ENCODE measurements around the gene ADGRD2.

ADGRD2 gene

DNA sequence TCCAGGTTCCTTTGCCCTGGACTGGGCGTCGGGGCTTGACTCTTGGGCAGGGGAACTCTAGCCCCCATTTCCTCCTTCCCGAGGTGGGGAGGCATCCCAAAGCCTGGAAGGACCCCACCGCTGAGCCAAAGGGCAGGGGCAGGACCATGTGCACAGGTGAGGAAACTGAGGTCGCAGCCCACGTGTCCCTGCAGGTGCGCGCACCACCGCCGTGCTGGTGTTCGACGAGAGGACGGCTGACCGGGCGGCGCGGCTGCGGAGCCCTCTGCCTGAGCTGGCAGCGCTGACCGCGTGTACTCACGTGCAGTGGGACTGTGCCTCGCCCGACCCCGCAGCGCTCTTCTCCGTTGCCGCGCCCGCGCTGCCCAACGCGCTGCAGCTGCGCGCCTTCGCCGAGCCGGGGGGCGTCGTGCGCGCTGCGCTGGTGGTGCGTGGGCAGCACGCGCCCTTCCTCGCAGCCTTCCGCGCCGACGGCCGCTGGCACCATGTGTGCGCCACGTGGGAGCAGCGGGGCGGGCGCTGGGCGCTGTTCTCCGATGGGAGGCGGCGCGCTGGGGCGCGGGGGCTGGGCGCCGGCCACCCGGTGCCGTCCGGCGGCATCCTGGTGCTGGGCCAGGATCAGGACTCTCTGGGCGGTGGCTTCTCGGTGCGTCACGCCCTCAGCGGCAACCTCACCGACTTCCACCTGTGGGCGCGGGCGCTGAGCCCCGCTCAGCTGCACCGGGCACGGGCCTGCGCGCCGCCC lies 2.8 kb downstream of the ADGRD2 start:
- no peak for DNase-seq
- in situ Hi-C loops (cut with HindIII; ENCODE audit: low pct_ligation_motif_present, low pct_unique_long_range_greater_than_20kb, low sequenced_read_pairs): no loop called here

DNA sequence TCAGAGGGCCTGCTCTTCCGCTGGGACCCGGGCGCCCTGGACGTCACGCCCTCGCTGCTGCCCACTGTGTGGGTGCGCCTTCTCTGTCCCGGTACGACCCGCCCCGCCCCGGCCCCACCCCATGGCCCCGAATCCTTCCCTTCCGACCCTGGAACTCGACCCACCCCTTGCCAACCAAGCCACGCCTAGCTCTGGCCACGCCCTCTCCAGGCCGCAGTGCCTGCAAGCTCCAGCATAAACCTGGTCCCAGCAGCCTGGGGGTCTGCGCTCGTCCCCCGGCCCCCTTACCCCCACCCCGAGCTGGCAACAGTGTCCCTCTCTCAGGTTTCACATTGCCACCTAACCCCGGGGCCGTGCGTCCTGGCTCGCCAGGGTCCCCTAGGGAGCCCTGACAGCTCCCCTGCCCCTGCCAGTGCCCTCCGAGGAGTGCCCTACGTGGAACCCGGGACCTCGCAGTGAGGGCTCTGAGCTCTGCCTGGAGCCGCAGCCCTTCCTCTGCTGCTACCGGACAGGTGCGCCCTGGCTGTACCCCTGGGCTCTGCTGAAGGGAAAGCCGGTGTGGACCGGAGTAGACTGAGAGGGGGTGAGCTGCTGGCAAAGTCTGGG lies 3.4 kb downstream of the ADGRD2 start:
- DNase-seq: no peak
- in situ Hi-C loops (cut with HindIII; ENCODE audit: low pct_ligation_motif_present, low pct_unique_long_range_greater_than_20kb, low sequenced_read_pairs): no loop called here

DNA sequence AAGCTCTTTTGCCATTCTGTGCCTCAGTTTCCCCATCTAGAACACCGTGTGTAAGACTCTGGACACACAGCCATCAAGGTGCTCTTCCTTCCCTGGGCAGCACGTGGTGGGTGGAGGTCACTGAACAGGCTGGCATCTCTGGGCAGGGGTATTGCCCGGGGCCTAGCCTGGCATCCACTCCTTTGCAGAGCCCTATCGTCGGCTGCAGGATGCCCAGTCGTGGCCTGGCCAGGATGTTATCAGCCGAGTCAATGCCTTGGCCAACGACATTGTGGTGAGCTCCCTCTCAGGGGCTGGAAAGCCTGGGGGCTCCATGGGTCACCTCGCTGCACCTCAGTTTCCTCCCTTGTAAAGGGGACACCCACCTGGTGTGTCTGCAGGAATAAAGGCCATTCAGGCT lies 4.0 kb downstream of the ADGRD2 start:
- in situ Hi-C loops (cut with HindIII; ENCODE audit: low pct_ligation_motif_present, low pct_unique_long_range_greater_than_20kb, low sequenced_read_pairs): no loop called here
- no peak for DNase-seq

DNA sequence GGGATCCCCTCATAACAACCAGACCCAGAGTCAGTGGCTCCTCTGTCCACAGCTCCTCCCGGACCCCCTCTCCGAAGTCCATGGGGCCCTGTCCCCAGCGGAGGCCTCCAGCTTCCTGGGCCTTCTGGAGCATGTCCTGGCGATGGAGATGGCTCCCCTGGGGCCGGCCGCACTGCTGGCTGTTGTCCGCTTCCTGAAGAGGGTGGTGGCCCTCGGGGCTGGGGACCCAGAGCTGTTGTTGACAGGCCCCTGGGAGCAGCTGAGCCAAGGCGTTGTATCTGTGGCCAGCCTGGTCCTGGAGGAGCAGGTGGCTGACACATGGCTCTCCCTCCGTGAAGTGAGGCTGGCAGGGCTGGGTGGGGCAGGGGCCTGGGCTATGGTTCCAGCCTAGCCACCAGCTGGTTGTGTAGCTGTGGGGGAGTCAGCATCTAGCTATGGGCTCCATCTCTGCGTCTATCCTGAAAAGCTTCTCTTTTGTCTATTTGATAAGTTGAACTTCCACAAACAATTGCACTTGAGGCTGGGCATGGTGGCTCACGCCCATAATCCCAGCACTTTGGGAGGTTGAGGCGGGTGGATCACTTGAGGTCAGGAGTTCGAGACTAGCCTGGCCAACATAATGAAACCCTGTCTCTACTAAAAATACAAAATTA lies 4.7 kb downstream of the ADGRD2 start:
- DNase-seq: no peak
- in situ Hi-C loops (cut with HindIII; ENCODE audit: low pct_ligation_motif_present, low pct_unique_long_range_greater_than_20kb, low sequenced_read_pairs): no loop called here

DNA sequence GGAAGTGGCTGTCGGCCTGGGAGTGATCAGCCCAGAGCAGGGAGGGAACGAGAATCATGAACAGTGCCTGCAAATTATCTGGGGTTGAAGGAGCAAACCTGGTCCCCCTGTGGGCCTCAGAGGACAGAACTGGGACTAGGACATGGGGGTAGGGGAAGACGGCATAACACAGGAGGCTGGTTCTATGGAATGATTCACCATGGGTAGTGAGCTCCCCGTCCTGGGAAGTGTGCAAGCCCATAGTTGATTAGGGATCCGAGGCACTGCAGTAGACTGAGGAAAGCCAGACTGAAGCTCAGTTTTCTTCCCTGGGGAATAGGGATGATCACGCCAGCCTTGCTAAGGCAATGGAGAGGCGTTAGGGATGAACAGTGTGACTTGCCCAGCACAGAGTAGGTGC lies 5.6 kb downstream of the ADGRD2 start:
- in situ Hi-C loops (cut with HindIII; ENCODE audit: low pct_ligation_motif_present, low pct_unique_long_range_greater_than_20kb, low sequenced_read_pairs): no loop called here
- DNase-seq: no peak

DNA sequence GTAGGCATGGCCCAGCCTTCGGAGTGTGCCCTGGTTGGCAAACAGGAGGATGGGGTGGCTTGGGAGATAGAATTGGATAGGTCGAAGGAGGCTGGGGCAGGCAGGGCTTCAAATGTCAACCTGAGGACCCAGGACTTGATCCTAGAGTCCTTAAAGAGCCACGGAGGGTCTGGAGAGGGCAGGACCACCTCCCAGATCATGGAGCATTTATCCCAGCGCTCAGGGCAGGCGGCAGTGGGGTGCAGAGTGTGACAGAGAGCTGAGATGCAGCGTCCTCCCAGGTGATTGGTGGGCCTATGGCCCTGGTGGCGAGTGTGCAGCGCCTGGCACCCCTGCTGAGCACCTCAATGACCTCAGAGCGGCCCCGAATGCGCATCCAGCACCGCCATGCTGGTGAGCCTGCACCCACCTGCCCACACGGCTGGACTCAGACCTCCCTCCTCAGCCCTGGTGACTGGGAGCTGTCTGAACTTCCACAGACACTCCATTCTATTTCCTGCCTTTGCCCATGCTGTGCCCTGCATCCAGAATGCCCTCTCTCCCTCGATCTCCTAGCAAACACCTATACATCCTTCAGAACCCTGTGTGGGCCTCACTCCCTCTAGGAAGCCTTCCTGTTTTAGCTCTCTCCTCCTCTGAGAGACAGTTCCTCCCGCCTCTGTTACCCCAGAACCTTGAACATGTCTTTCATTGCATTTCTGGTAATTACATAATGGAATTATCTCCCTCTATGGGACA lies 6.3 kb downstream of the ADGRD2 start:
- in situ Hi-C loops (cut with HindIII; ENCODE audit: low pct_ligation_motif_present, low pct_unique_long_range_greater_than_20kb, low sequenced_read_pairs): no loop called here

DNA sequence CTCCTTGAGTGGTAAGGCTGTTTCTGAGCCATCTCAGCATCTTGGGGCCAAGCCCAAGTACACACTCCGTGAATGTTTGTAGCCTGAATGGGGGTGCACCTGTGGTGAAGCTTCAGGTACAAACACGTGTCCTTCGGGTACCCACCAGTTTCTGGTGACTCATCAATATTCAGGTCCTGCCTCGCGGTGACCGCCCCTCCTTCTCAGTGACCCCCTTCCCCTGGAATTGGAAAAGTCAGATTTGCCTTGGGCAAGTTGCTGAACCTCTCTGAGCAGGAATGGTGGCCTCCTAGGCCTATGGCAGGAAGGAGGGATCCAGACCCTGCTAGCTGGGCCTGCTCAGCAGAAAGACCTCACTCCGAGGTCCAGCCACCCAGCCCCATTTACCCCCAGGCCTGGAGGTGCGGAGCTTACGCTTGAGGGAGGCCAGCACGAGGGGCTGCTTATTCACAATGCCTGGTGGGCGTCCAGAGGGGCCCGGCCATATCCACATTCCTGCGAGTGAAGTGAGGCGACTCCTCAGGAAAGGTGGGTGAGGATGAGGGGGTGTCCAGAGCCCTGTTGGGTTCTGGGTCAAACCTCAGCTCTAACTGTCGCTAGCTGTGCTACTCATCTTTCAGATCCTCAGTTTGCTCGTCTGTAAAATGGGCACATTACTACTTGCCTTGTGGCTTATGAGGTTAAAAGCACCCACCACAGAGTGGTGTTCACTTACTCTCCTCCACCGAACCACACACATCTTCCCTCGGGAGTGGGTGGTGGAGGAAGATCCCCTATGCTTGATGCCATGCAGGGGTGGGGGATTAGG lies 7.0 kb downstream of the ADGRD2 start:
- in situ Hi-C loops (cut with HindIII; ENCODE audit: low pct_ligation_motif_present, low pct_unique_long_range_greater_than_20kb, low sequenced_read_pairs): no loop called here
- no peak for DNase-seq

More for the DNA sequence above, 6.3 kb downstream of the ADGRD2 start:
- DNase-seq: no peak

DNA sequence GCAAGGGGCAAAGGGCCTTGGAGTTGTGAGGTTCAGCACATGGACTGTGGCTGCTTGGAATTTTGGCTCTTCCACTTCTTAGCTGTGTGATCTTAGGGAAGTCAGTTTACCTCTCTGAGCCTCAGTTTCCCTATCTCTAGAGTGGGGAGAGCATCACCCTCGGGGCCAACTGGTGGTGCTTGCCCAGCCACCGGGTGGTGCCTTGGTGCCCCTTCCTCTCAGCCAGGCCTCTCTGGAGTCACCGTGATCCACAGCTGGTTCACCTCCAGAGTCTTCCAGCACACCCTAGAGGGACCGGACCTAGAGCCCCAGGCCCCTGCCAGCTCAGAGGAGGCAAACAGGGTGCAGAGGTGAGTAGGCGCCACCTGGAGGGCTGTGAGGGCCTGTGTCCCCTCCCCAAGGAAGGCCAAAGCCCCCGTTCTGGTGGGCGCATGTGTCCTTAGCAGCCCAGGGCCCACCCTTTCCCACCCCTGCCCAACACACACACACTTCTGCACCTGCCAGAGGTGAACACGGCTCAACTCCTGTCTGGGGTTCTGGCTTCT lies 7.7 kb downstream of the ADGRD2 start:
- in situ Hi-C loops (cut with HindIII; ENCODE audit: low pct_ligation_motif_present, low pct_unique_long_range_greater_than_20kb, low sequenced_read_pairs): no loop called here
- no peak for DNase-seq

DNA sequence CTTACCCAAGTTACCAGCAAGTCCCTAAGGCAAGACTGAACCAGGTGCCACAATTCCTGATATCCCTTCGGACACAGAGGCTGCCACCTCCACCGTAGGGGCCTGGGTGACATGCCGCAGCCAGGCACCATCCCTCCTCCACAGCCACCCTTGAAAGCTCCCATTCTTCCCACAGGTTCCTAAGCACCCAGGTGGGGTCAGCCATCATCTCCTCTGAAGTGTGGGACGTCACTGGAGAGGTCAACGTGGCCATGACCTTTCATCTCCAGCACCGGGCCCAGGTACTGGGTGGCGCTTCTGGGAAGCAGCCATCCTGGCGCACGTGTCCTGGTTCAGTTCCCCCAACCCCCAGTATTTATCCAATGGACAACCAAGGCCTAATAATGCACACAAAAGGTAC lies 8.2 kb downstream of the ADGRD2 start:
- in situ Hi-C loops (cut with HindIII; ENCODE audit: low pct_ligation_motif_present, low pct_unique_long_range_greater_than_20kb, low sequenced_read_pairs): no loop called here
- DNase-seq: no peak

DNA sequence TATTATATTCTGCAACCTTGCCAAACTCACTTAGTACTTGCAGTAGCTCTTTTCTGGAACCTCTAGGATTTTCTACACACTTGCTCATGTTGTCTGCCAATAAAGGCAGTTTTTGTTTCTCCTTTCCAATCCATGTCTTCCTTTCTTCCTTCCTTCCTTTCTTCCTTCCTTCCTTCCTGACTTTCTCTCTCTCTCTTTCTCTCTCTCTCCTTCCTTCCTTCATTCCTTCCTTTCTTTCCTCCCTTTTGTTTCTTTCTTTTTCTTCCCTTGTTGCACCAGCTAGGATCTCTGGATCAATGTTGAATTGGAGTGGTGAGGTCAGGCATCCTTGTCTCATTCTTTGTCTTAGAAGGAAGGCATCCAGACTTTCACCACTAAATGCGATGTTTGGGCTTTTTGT lies 12.5 kb downstream of the ADGRD2 start:
- in situ Hi-C loops (cut with HindIII; ENCODE audit: low pct_ligation_motif_present, low pct_unique_long_range_greater_than_20kb, low sequenced_read_pairs): no loop called here
- no peak for DNase-seq

DNA sequence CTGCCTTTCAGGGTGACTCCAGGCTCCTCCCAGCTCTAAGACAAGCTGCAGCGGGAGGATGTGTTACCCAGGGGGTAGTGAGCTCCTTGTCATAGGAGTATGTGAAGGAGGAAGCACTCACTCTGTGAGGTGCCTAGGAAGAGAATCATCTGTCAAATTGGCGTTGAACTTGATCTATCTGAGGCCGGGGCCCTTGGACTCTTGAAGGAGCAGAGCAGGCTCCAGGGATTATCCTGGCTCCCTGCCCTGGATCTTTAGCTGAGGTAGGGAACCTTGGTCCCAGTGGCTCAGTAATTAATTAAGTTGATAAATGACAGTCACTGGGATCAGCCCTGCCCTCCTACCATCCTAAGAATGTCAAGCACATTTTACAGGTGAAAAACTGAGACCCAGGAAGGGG lies 15.5 kb downstream of the ADGRD2 start:
- in situ Hi-C loops (cut with HindIII; ENCODE audit: low pct_ligation_motif_present, low pct_unique_long_range_greater_than_20kb, low sequenced_read_pairs): no loop called here
- DNase-seq: no peak

DNA sequence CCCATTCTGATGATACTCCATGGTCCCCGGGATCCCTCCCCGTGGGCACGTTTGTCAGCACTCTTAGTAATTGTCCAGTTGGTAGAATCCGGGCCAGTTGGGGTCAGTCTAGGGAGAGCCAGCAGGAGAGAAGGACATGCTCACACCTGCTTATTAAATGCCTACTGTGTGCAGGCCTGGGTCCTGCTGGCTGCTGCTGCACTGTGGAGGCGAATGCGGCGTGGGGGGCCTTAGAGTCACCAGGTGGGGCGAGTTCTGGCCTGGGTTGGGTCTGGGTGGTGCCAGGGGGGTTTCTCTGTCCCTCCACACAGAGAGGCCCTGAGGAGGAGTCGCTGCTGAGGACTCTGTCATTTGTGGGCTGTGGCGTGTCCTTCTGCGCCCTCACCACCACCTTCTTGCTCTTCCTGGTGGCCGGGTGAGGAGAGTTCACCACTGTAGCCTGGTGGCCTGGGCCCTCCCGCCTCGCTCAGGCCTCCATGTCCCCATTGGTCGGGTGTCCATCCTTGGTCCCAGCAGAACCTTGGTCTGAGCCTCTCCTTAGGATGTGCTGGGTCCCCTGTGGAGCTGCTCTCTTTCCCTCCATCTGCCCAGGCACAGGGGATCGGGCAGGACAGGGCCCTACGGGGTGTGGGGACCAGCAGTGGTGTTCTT lies 17.3 kb downstream of the ADGRD2 start:
- in situ Hi-C loops (cut with HindIII; ENCODE audit: low pct_ligation_motif_present, low pct_unique_long_range_greater_than_20kb, low sequenced_read_pairs): no loop called here
- no peak for DNase-seq

DNA sequence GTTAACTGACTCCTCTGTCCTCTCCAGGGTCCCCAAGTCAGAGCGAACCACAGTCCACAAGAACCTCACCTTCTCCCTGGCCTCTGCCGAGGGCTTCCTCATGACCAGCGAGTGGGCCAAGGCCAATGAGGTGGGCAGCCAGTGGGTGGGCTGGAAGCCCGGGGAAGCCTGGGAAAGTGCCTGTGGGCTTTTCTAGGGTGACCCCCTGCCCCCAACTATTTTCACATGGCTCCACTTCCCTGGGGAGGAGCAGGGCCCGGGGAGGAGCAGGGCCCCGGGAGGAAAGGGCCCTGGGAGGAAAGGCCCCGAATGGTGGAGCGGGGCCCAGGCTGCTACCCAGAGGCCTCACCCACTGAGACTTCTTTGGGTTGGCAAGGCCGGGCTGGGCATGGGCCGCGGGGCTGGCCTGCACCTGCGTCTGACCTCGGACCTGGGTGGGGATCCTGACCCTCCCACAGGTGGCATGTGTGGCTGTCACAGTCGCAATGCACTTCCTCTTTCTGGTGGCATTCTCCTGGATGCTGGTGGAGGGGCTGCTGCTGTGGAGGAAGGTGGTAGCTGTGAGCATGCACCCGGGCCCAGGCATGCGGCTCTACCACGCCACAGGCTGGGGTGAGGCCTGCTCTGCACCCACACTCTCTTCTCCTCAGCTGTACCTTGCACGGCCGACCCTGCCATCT lies 17.9 kb downstream of the ADGRD2 start:
- in situ Hi-C loops (cut with HindIII; ENCODE audit: low pct_ligation_motif_present, low pct_unique_long_range_greater_than_20kb, low sequenced_read_pairs): no loop called here
- DNase-seq: no peak

DNA sequence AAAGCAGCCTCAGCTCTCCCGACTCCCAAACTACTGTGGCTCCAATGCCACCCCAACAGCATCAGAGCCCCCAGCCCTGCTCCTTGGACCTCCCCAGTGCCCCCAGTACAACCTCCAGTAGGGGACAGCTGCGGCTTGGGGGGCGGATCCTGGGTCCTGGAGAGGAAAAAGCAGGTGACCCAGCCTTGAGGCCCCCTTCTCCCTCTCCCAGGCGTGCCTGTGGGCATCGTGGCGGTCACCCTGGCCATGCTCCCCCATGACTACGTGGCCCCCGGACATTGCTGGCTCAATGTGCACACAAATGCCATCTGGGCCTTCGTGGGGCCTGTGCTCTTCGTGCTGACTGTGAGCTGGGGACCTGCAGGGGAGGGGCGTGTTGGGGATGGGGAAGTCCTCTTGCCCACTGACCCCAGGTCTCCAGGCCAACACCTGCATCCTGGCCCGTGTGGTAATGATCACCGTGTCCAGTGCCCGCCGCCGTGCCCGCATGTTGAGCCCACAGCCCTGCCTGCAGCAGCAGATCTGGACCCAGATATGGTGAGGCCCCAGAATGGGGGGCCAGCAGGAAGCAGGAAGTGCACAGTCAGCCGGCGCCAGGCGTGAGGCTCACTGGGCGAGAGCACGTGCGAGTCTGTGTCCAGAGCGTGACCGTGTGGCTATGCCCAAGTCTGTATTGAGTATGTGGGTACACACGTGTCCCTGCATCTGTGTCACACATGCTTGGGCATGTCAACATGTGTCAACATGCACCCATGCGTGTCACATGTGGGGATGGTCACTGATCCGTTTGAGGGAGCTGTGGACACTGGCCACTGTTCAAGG lies 19.0 kb downstream of the ADGRD2 start:
- in situ Hi-C loops (cut with HindIII; ENCODE audit: low pct_ligation_motif_present, low pct_unique_long_range_greater_than_20kb, low sequenced_read_pairs): no loop called here
- DNase-seq: no peak

DNA sequence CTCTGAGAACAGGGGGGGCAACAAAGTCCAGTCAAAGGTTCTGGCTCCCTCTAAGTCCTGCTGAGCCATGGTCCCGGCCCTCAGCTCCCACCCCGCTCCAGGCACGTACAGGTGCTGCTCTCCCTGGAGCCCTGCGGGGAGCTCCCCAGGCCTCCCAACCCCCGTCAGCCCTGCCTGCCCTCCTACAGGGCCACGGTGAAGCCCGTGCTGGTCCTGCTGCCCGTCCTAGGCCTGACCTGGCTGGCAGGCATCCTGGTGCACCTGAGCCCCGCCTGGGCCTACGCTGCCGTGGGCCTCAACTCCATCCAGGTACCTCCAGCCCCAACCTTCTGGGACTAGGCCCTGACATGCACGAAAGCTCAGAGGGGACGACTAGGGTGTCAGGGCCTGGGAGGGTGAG lies 20.1 kb downstream of the ADGRD2 start:
- in situ Hi-C loops (cut with HindIII; ENCODE audit: low pct_ligation_motif_present, low pct_unique_long_range_greater_than_20kb, low sequenced_read_pairs): no loop called here
- no peak for DNase-seq

DNA sequence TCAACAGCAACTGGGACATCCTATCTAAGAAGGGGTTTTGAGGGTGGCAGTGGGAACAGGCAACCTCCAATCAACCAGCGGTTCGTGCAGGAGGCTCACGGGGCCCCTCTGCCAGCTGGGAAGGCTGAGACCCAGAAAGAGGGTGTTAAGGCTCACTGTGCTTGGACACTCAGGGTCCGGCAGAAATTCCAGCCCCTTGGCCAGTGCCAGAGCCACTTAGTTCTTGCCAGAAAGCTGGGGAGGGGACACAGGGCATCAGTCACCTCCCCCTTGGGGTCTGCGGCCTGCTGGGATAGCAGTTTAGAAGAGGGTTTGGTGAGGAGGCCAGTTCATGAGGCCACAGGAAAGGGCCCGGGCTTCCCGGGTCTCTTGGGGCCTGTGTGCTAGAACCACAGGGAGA lies 20.5 kb downstream of the ADGRD2 start:
- in situ Hi-C loops (cut with HindIII; ENCODE audit: low pct_ligation_motif_present, low pct_unique_long_range_greater_than_20kb, low sequenced_read_pairs): no loop called here
- no peak for DNase-seq

DNA sequence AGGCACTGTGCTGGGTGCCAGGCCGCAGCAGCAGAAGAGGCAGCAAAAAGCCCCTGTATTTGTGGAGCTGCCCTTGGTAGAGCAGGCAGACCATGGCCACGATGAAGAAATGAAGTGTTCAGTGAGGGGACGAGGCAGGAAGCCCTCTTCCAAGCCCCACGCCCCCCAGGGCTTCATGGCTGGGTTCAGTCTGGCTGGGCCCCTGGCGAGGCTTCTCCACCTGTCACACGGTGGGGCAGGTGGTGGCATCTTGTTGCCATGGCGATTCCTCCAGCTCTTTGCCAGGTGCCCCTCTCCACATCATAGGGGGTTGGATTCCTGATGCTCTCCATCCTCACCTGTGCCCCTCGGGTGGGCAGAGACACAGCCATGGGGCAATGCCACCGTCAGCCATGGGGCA lies 21.5 kb downstream of the ADGRD2 start:
- in situ Hi-C loops (cut with HindIII; ENCODE audit: low pct_ligation_motif_present, low pct_unique_long_range_greater_than_20kb, low sequenced_read_pairs): no loop called here
- no peak for DNase-seq
